ENCODE data around the gene ZNF496. TPM values are rescaled to one million over a fixed set of nuclear protein-coding genes. Genes with fewer than 3 reads are reported as not detected.
"Not testable (repeated sequence)": the region's sequence is repeated elsewhere in the genome, so short reads cannot be mapped to it uniquely, and the experiment has no call there.

ZNF496 gene
- total RNA-seq, 2 donors from 2014 or later = 29.7 to 32.9 TPM

DNA sequence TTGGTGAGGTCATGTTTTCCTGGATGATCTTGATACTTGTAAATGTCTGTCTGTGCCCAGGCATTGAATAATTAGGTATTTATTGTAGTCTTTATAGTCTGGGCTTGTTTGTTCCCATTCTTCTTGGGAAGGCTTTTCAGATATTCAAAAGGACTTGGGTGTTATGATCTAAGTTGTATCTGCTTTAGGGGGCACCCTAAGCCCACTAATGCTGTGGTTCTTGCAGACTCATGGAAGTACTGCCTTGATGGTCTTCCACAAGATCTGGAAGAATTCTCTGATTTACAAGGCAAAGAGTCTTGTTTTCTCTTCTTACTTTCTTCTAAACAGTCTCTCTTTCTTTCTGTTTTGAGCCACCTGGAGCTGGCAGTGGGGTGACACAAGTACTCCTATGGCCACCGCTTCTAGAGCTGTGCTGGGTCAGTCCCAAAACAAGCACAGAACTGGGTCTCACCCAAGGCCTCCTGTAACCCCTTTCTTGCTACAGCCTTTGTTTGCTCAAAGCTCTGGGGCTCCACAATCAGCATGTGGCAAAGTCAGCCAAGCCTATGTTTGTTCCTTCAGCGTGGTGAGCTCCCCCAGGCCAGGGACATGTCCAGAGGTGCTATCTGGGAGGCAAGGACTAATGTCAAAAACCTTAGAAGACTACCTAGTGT lies 63.1 kb downstream of the ZNF496 start:
- ATAC-seq (replicated peaks in 1 of 2) = no peak
- Mint-ChIP-seq H3K27me3 (ENCODE audit: low read depth) (no peaks in the 10 kb centered on the region), H3K4me3 (no peak overlapping the region), H3K27ac (no peak overlapping the region), H3K9me3 (peaks cover 6 to 10% of the 10 kb centered on the region in 2 donors), H3K4me1 (ENCODE audit: low read depth) (no peaks in the 10 kb centered on the region), H3K36me3 (ENCODE audit: insufficient read depth in 2 of 2) (peaks cover 6 to 7% of the 10 kb centered on the region in 2 donors)
- no peak for DNase-seq

DNA sequence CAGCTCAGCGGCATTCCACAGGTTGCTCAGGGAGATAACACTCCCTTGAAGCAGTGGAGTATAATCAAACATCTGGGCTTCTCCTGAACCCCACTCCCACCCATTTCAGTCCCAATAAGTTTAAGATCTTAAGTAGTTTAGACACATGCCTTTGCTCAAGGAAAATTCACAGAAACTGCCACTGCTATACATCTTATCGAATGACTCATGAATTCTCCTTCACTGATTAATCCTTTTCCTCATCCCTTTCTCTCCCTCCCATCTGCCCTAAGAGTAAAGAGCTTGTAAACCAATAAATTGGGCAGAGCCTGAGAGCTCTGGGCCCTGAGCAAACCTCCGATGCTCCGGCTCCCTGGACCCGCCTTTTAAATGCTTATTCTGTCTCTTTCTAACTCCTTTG lies 65.6 kb downstream of the ZNF496 start:
- ATAC-seq (replicated peaks in 1 of 2) (no peak), DNase-seq (no peak)
- Mint-ChIP-seq H3K4me3 (no peak overlapping the region), H3K4me1 (ENCODE audit: low read depth) (no peaks in the 10 kb centered on the region), H3K36me3 (ENCODE audit: insufficient read depth in 2 of 2) (peaks cover 3 to 6% of the 10 kb centered on the region in 2 donors), H3K9me3 (peaks cover 3 to 6% of the 10 kb centered on the region in 2 donors), H3K27ac (no peak overlapping the region), H3K27me3 (ENCODE audit: low read depth) (no peaks in the 10 kb centered on the region)

DNA sequence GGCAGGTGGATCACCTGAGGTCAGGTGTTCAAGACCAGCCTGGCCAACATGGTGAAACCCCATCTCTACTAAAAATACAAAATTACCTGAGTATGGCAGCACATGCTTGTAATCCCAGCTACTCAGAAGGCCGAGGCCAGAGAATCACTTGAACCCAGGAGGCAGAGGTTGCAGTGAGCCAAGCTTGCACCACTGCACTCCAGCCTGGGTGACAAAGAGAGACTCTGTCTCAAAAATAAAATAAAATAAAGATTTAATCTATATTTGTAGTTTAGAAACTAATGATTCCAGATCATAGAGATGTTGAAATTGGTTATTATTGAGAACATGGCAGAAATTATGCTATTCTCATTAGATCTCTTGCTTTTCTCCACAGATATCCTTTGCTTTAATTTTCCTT lies 75.9 kb downstream of the ZNF496 start, which contains the start of gene VN1R5:
Gene VN1R5, plus strand, starts transcription at position 301 of the 400 bp plus-strand sequence.
- DNase-seq; ATAC-seq (replicated peaks in 1 of 2); H3K36me3 Mint-ChIP-seq (ENCODE audit: insufficient read depth in 2 of 2); H3K27ac Mint-ChIP-seq; H3K4me3 Mint-ChIP-seq; H3K4me1 Mint-ChIP-seq (ENCODE audit: low read depth); H3K27me3 Mint-ChIP-seq (ENCODE audit: low read depth); H3K9me3 Mint-ChIP-seq: not testable (repeated sequence)

DNA sequence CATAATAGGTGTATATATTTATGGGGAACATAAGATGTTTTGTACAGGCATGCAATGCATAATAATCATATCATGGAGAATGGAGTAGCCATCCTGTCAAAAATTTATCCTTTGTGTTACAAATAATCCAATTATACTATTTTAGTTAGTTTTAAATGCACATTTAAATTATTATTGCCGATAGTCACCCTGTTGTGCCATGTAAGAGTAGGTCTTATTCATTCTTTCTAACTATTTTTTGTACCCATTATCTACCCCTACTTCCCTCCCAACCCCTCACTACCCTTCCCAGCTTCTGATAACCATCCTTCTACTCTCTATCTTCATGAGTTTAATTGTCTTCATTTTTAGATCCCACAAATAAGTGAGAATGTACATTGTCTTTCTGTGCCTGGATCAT lies 84.1 kb downstream of the ZNF496 start:
- peaks cover 6% of the 10 kb centered on the region for H3K27me3 Mint-ChIP-seq (ENCODE audit: low read depth)
- ATAC-seq (replicated peaks in 1 of 2) (no peak), DNase-seq (no peak)
- H3K9me3 Mint-ChIP-seq = peaks cover 11 to 17% of the 10 kb centered on the region in 2 donors
- peaks cover 4 to 8% of the 10 kb centered on the region in 2 donors for H3K36me3 Mint-ChIP-seq (ENCODE audit: insufficient read depth in 2 of 2)
- H3K27ac Mint-ChIP-seq = no peak overlapping the region
- H3K4me1 Mint-ChIP-seq (ENCODE audit: low read depth) = no peaks in the 10 kb centered on the region
- no peak overlapping the region for H3K4me3 Mint-ChIP-seq

Other genes with a start within 250 kb of the ZNF496 start
- gene ZNF669, start 227.5 kb downstream of the ZNF496 start, total RNA-seq = 10 to 100 TPM in 1 of 2 donors, 1 to 10 TPM in 1; 8.3 to 10.5 TPM
- gene ZNF124, start 159.8 kb downstream of the ZNF496 start, total RNA-seq = 10 to 100 TPM; 12.9 to 13.0 TPM
- not detected for gene VN1R5, start 75.8 kb downstream of the ZNF496 start, total RNA-seq
- under 1 TPM; 0.38 to 0.63 TPM for gene NLRP3, start 84.3 kb upstream of the ZNF496 start, total RNA-seq
- gene OR2B11, start 126.2 kb upstream of the ZNF496 start, total RNA-seq = under 1 TPM in 1 of 2 donors, not detected in 1; 0.07 TPM
- not detected for gene OR2C3, start 204.6 kb upstream of the ZNF496 start, total RNA-seq
- gene GCSAML, start 217.3 kb upstream of the ZNF496 start, total RNA-seq = under 1 TPM; 0.14 to 0.16 TPM